GM12878 (cell line): Measurements from ENCODE around the gene TXNDC15.

Experiments used
- CEBPB ChIP-seq, 2 experiments: fragments of 150-350 bp in 1 of 2; IDR thresholded peaks; 2 replicates each; pipeline ENCODE4 v1.6.1; 2012 to 2014; ENCODE audit warnings: low read depth in 2 of 2, low read length in 2 of 2, borderline replicate concordance in 1 of 2, inconsistent platforms in 1 of 2
- EP300 ChIP-seq, 2 experiments: fragments of 150-350 bp in 1 of 2; IDR thresholded peaks; 2 replicates each; pipeline ENCODE4 v1.6.1; 2011 to 2012; ENCODE audit warnings: low read depth in 2 of 2, low read length in 2 of 2, borderline replicate concordance in 1 of 2, improper control_type of control experiment in 1 of 2, inconsistent platforms in 1 of 2; ENCODE audit not compliant: control insufficient read depth in 1 of 2
- EZH2 ChIP-seq: IDR thresholded peaks from 2 replicates; pipeline ENCODE4 v1.6.1; 2012; ENCODE audit warnings: low read depth, mild to moderate bottlenecking, control low read depth, inconsistent platforms, low read length, borderline replicate concordance; ENCODE audit not compliant: control insufficient read depth
- FOXM1 ChIP-seq: IDR thresholded peaks from 2 replicates; pipeline ENCODE4 v1.6.1; 2012; ENCODE audit warnings: low read depth, mild to moderate bottlenecking, inconsistent platforms, low read length, moderate library complexity
- POLR2A ChIP-seq: IDR thresholded peaks from 2 replicates; pipeline ENCODE4 v1.6.1; 2011; ENCODE audit warnings: low read depth, mild to moderate bottlenecking, low read length
- RBBP5 ChIP-seq: fragments of 200-600 bp; sonication (generic); conservative IDR thresholded peaks from 2 replicates; pipeline ENCODE4 v1.6.1; 2016
- SP1 ChIP-seq: IDR thresholded peaks from one replicate; pipeline ENCODE4 v1.6.1; 2011; ENCODE audit warnings: low read depth, low read length
- YY1 ChIP-seq: IDR thresholded peaks from 2 replicates; pipeline ENCODE4 v1.6.1; 2011; ENCODE audit warnings: low read depth, mild to moderate bottlenecking, low read length
- ZNF207 ChIP-seq: fragments of 450-650 bp; IDR thresholded peaks from 2 replicates; pipeline ENCODE4 v1.6.1; 2014; ENCODE audit warnings: antibody characterized with exemption, mild to moderate bottlenecking, borderline replicate concordance
- ZNF592 ChIP-seq: fragments of 450-650 bp; IDR thresholded peaks from 2 replicates; pipeline ENCODE4 v1.6.1; 2017; ENCODE audit warnings: mild to moderate bottlenecking, moderate library complexity

DNA sequence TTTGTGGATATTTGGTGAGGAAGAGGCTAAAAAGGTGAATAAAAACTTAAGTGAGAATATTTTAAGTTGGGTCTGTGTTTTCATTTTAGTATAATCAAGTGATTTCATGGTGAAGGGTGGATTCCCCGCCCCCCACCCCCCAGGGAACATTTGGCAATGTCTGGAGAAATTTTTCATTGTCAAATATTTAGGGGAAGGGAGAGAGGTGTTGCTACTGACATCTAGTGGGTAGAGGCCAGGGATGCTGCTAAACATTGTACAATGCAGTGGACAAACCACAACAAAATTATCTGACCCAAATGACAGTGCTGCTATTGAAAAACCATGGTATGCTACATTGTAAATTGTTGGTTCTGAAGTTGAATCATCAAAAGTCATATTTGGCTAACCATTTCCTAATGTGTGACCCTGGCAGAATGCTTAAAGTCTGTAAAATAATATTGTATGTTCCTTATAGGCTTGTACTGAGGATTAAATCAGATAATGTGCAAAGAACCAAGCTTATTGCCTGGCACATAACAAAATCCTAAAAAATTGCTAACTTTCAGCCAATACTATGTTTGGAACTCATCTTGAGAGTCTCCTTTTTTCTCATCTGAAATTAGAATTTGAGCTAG lies 22.8 kb upstream of the TXNDC15 start:
- no peak for TF ChIP-seq EZH2
- no peak for TF ChIP-seq POLR2A
- TF ChIP-seq SP1: no peak
- TF ChIP-seq CEBPB (IDR thresholded peaks at IDR 0.05; ENCODE audit: borderline replicate concordance in 1 of 2, low read depth in 2 of 2, low read length in 2 of 2): no peak
- TF ChIP-seq ZNF207: no peak
- no peak for TF ChIP-seq ZNF592
- no peak for TF ChIP-seq YY1
- TF ChIP-seq FOXM1: no peak
- TF ChIP-seq RBBP5: no peak
- no peak for TF ChIP-seq EP300 (IDR thresholded peaks at IDR 0.05; ENCODE audit: borderline replicate concordance in 1 of 2, control insufficient read depth in 1 of 2, low read depth in 2 of 2, low read length in 2 of 2)
